Astrocyte of the spinal cord (primary cell): Measurements from ENCODE around the gene UPK3A.
"Not testable (repeated sequence)": the region's sequence is repeated elsewhere in the genome, so short reads cannot be mapped to it uniquely, and the experiment has no call there.

Source experiments
- DNase-seq: peaks from one replicate; pipeline ENCODE4 v3.0.0; 2011; ENCODE audit warnings: low read depth, low spot score
- H3K4me3 ChIP-seq: 2 replicates; pipeline ENCODE4 v1.5.1; 2011; ENCODE audit warnings: low read depth, mild to moderate bottlenecking, low read length, moderate library complexity
- CTCF ChIP-seq: IDR thresholded peaks from 2 replicates; pipeline ENCODE4 v1.5.1; 2012; ENCODE audit warnings: low read depth, mild to moderate bottlenecking, low read length, inconsistent platforms
- in situ Hi-C: cut with HindIII; loops from 2 replicates; pipeline ENCODE4 v1.10.0; 2017; ENCODE audit warnings: low sequenced_read_pairs

Gene UPK3A

DNA sequence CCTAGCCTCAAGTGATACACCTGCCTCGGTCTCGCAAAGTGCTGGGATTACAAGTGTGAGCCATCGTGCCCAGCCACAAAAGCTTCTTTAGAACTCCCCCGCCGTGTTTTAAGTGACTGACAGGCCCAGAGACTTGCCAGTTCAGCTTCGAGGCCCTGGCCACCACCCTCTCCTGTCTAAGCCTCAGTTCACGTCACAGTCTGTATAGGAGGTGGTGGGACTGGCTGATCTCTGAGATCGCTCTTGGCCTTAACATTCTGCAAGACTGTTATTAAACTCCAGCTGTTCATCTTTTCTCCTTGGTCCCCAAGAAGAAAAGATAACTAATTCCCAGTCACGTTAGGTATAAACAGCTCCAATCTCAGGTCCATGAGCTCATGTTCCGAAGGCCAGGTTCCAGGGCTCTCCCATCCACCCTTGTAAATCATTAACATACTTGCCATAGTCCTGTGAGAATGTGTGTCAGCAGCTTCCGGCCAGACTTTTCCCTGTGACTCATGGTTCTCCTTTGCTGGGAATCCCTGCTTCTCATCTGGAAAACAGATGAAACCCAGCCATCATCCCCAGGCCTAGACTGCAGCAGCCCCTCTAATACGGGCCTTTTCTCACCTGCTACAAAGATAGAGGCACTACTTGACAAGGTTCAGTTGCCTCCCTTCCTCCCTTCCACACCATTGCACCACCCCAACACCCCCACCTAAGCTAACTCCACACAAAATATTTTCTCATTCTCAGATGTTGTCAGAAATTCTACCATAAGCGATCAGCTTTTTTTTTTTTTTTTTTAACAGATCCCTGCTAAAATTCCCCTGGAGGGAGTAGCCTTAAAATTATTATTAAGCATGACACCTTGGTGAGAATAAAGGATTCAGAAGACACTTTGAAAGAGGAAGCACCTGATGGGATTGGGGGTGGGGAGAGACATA lies 38.4 kb upstream of the UPK3A start:
- H3K4me3 ChIP-seq: no peak overlapping the region
- in situ Hi-C loops: no loop called here
- peak; percentile 92 for DNase-seq

DNA sequence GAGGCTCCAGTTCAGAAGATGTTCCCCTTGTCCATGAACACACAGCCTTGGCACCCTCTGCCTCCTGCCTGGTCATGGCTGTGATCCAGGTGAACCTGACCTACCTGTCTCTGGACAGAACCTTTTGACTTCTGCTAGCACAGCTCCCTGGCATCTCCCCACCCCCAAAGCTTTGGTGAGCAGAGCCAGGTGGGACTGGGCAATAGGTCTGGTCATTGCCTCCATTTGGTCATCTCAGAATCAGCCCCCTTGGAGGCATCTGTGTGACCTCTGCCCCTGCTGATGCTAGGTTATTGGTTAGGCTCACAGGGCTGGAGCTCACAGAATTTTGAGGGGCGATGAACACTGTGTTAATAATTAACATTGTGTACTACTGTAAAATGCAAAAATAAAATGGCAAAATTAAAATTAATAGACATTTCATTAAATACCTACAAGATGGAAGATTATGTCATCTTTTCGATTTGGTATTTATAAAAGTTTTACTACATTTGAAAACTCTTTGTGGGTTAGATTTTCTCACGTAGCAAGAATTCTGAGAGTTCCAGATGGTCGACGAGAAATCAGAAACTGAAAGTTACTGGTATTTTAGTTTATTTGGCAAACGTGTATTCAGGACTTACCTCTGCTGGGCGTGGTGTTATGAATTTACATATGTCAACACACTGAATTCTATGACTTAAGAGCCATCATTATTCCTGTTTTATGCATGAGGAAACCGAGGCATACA lies 35.8 kb upstream of the UPK3A start:
- H3K4me3 ChIP-seq: no peak overlapping the region
- TF ChIP-seq CTCF: no peak
- in situ Hi-C loops: no loop called here
- DNase-seq: no peak

More for the DNA sequence above, 38.4 kb upstream of the UPK3A start:
- no peak for TF ChIP-seq CTCF

GRCh38 chr22:45251825-45252224 lies 32.9 kb upstream of the UPK3A start:
- no peak overlapping the region for H3K4me3 ChIP-seq
- no peak for DNase-seq
- in situ Hi-C loops: no loop called here
- no peak for TF ChIP-seq CTCF

- no peak overlapping the region for H3K4me3 ChIP-seq
- TF ChIP-seq CTCF: no peak
- DNase-seq: no peak
- in situ Hi-C loops: no loop called here
Observed at GRCh38 chr22:45253039-45253641, 31.6 kb upstream of the UPK3A start.

GRCh38 chr22:45254388-45254787 lies 30.4 kb upstream of the UPK3A start:
- H3K4me3 ChIP-seq: no peak overlapping the region
- DNase-seq: no peak
- TF ChIP-seq CTCF: no peak
- in situ Hi-C loops: no loop called here

GRCh38 chr22:45254789-45255278 lies 29.9 kb upstream of the UPK3A start:
- DNase-seq: no peak
- TF ChIP-seq CTCF: no peak
- no peak overlapping the region for H3K4me3 ChIP-seq
- in situ Hi-C loops: no loop called here

DNA sequence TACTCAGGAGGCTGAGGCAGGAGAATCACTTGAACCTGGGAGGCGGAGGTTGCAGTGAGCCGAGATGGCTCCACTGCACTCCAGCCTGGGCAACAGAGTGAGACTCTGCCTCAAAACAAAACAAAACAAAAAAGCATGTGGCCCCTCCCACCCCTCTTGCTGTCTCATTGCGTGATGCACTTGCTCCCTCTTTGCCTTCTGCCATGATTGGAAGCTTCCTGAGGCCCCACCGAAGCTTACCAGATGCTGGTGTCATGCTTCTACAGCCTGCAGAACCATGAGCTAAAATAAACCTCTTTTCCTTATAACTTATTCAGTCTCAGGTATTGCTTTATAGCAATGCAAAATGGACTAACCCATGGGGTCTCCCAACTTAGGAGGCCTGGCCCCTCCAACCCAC lies 26.8 kb upstream of the UPK3A start:
- in situ Hi-C loops, DNase-seq, H3K4me3 ChIP-seq: not testable (repeated sequence)
